Naive thymus-derived CD8-positive, alpha-beta T cell (primary cell): ENCODE results near the gene ABHD12. TPM values are rescaled to one million over a fixed set of nuclear protein-coding genes. Genes with fewer than 3 reads are reported as not detected.

Source experiments
- ATAC-seq, 2 donors: fragments of 150-1000 bp; cut with Tn5 transposase in 1 of 2; sonication (Bioruptor Pico), chemical (Tn5 transposase) in 1 of 2; 1 replicate in 1 of 2; 2 replicates in 1 of 2; pipeline ENCODE4 v1.10.0; 2021; ENCODE audit warnings: mild to moderate bottlenecking in 2 of 2, moderate library complexity in 2 of 2
- POLR2A ChIA-PET: fragments of 350-600 bp; sonication (Branson Sonifier 250); formaldehyde crosslinking; loops from one replicate; lab custom pipeline; 2021; ENCODE audit warnings: antibody characterized with exemption; lab: Charles Lee
- DNase-seq, 10 donors: peaks; one replicate each; pipeline versions ENCODE4 v3.0.0 to v3.0.0-alpha.2; 2020 to 2022
- H3K27ac Mint-ChIP-seq, 10 donors: one replicate each; pipeline ENCODE4 v1.8.0; 2020 to 2022; ENCODE audit warnings: mild to moderate bottlenecking in 10 of 10, mixed read lengths in 10 of 10, moderate library complexity in 4 of 10, inconsistent platforms in 1 of 10
- H3K27me3 Mint-ChIP-seq, 5 donors: one replicate each; pipeline ENCODE4 v1.8.0; 2021 to 2022; ENCODE audit warnings: mixed read lengths in 5 of 5
- H3K36me3 Mint-ChIP-seq, 3 donors: one replicate each; pipeline ENCODE4 v1.8.0; 2020 to 2022; ENCODE audit warnings: mixed read lengths in 3 of 3, mild to moderate bottlenecking in 2 of 3, inconsistent platforms in 1 of 3
- H3K4me1 Mint-ChIP-seq, 4 donors: one replicate each; pipeline ENCODE4 v1.8.0; 2021 to 2022; ENCODE audit warnings: mixed read lengths in 4 of 4
- H3K4me3 Mint-ChIP-seq, 10 donors: one replicate each; pipeline ENCODE4 v1.8.0; 2020 to 2022; ENCODE audit warnings: mild to moderate bottlenecking in 10 of 10, mixed read lengths in 10 of 10, moderate library complexity in 6 of 10, inconsistent platforms in 1 of 10
- H3K9me3 Mint-ChIP-seq, 9 donors: one replicate each; pipeline ENCODE4 v1.8.0; 2020 to 2022; ENCODE audit warnings: mixed read lengths in 9 of 9, mild to moderate bottlenecking in 3 of 9, inconsistent platforms in 1 of 9, moderate library complexity in 1 of 9
- polyA plus RNA-seq, 3 donors: library from polyadenylated mRNA; unstranded; fragments of 300-500 nt; fragmentation: Illumina TruSeq; gene quantifications; one replicate each; pipeline ENCODE4 v1.2.3, GENCODE V29; 2021
- total RNA-seq, 8 experiments: library from RNA in 2 of 8; stranded (reverse) in 2 of 8; gene quantifications; one replicate each; pipeline ENCODE4 v1.2.3 and lab custom pipeline; 2021 to 2026

Gene ABHD12
- total and polyA plus RNA-seq, 5 experiments from 2014 or later: 20.8 to 28.9 (median 24.6) TPM

DNA sequence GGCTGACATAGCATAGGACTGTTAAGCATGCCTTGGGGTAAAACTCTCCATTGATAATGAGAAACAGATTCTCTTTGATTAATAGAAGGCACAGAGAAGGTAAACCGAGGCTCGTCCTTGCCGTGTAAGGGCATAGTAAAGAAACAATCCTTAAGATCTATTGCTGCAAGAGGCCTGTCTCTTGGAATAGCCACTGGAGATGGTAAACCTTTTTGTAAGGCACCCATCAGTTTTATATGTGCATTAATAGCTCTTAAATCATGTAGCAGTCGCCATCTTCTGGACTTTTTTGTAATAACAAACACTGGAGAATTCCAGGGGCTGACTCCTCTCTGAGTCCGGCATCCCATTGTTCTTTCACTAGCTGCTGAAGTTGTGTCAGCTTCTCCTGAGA, 8.4 kb upstream of the ABHD12 start:
- POLR2A ChIA-PET: interaction anchor here (0.6 kb wide), 1 partner anchor 154 kb away, joined by 3 read pairs; no protein-coding TSS in a partner anchor
- peak in 4 of 10 donors; percentile 9 to 52 (median 45) for DNase-seq
- peak; percentile 53 to 64 for ATAC-seq

DNA sequence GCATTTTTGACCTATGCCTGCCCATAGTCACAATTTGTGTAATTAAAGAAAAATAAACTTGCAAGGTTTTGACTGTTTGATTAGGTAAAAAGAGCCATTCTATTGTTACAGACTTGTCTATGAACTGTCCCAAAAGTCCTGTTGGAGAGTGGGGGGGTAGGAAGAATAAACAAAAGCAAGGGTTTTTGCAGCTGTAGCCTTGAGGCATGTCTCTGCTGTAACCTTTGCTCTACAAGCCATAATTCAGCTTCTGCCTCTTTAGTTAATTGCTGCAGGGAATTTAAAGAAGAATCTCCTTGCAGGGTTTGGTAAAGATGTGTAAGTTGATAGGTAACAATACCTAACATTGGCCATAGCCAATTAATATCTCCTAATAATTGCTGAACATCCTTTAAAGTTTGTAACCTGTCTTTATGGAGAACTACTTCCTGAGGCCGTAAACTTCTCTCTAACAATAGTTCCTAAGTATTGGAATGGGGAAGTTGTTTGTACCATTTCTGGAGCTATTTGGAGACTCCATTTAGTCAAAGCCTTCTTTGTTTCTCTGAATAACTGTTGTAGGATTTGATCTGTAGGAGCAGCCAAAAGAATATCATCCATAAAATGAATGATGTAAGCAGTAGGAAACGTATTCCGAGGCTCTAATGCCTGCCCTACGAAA, 7.9 kb upstream of the ABHD12 start:
- no peak for DNase-seq
- no peak overlapping the region for H3K27ac Mint-ChIP-seq
- peaks cover under 1 to 23% (median 14%) of the 10 kb centered on the region in 9 donors for H3K9me3 Mint-ChIP-seq
- peaks cover 0 to 11% (median 6%) of the 10 kb centered on the region in 3 donors for H3K36me3 Mint-ChIP-seq
- no peaks in the 10 kb centered on the region for H3K27me3 Mint-ChIP-seq
- no peak overlapping the region for H3K4me3 Mint-ChIP-seq
- H3K4me1 Mint-ChIP-seq: no peaks in the 10 kb centered on the region
- ATAC-seq: no peak
- POLR2A ChIA-PET: no interaction called here

More for the DNA sequence above, 8.4 kb upstream of the ABHD12 start:
- H3K27ac Mint-ChIP-seq: peak overlapping the region in 1 of 10 donors; percentile 43
- H3K36me3 Mint-ChIP-seq: peaks cover 0 to 14% (median 8%) of the 10 kb centered on the region in 3 donors
- H3K4me1 Mint-ChIP-seq: no peaks in the 10 kb centered on the region
- peaks cover 3 to 29% (median 18%) of the 10 kb centered on the region in 9 donors for H3K9me3 Mint-ChIP-seq
- no peak overlapping the region for H3K4me3 Mint-ChIP-seq
- H3K27me3 Mint-ChIP-seq: no peaks in the 10 kb centered on the region

- H3K36me3 Mint-ChIP-seq: peaks cover 0 to 6% (median 4%) of the 10 kb centered on the region in 3 donors
- POLR2A ChIA-PET: no interaction called here
- H3K27me3 Mint-ChIP-seq: no peaks in the 10 kb centered on the region
- DNase-seq (no peak), ATAC-seq (no peak)
- H3K27ac Mint-ChIP-seq: no peak overlapping the region
- no peak overlapping the region for H3K4me3 Mint-ChIP-seq
- no peaks in the 10 kb centered on the region for H3K4me1 Mint-ChIP-seq
- peaks cover 0 to 17% (median 8%) of the 10 kb centered on the region in 9 donors for H3K9me3 Mint-ChIP-seq
Measured at GRCh38 chr20:25397821-25398220, 7.2 kb upstream of the ABHD12 start.

GRCh38 chr20:25397096-25397495, 6.5 kb upstream of the ABHD12 start:
- no peaks in the 10 kb centered on the region for H3K4me1 Mint-ChIP-seq
- H3K27ac Mint-ChIP-seq: no peak overlapping the region
- no peak overlapping the region for H3K4me3 Mint-ChIP-seq
- POLR2A ChIA-PET: no interaction called here
- no peak for DNase-seq
- no peak for ATAC-seq
- no peaks in the 10 kb centered on the region for H3K27me3 Mint-ChIP-seq
- peaks cover 0 to 12% (median 3%) of the 10 kb centered on the region in 9 donors for H3K9me3 Mint-ChIP-seq
- H3K36me3 Mint-ChIP-seq: no peaks in the 10 kb centered on the region

GRCh38 chr20:25394996-25395395, 4.4 kb upstream of the ABHD12 start:
- H3K36me3 Mint-ChIP-seq: no peaks in the 10 kb centered on the region
- ATAC-seq (no peak), DNase-seq (no peak)
- POLR2A ChIA-PET: interaction anchor here (0.8 kb wide), 1 partner anchor 99 kb away, joined by 3 read pairs; no protein-coding TSS in a partner anchor
- H3K4me1 Mint-ChIP-seq: peaks cover 0 to 5% (median 0%) of the 10 kb centered on the region in 4 donors
- no peaks in the 10 kb centered on the region for H3K27me3 Mint-ChIP-seq
- H3K27ac Mint-ChIP-seq: no peak overlapping the region
- H3K4me3 Mint-ChIP-seq: no peak overlapping the region
- peaks cover 0 to 2% (median 0%) of the 10 kb centered on the region in 9 donors for H3K9me3 Mint-ChIP-seq

DNA sequence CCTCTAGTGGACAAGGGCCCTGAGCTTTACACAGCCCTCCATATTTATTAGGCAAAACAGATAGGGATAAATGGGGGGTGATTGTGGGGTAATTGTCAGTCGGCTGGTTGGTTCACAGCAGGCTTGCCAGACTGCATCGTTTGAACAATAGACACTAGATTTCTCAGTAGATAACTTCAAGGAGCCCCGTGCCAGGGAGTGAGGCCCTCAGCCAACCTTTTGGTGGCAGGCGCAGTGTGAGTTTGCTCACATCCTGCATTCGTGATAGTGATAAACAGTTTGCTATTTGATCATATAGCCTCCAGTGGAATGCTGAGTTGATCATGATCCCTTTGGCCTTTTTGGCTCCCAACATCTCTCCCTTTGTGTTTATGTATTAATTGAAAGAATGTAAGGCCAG, 3.6 kb upstream of the ABHD12 start:
- no peak overlapping the region for H3K4me3 Mint-ChIP-seq
- POLR2A ChIA-PET: no interaction called here
- DNase-seq: no peak
- no peaks in the 10 kb centered on the region for H3K36me3 Mint-ChIP-seq
- H3K9me3 Mint-ChIP-seq: peaks cover 0 to 1% (median 0%) of the 10 kb centered on the region in 9 donors
- H3K27me3 Mint-ChIP-seq: no peaks in the 10 kb centered on the region
- no peak for ATAC-seq
- H3K4me1 Mint-ChIP-seq: peaks cover 3 to 9% (median 3%) of the 10 kb centered on the region in 4 donors
- peak overlapping the region in 3 of 10 donors; percentile 7 to 37 (median 22) for H3K27ac Mint-ChIP-seq

GRCh38 chr20:25389858-25390537, 637 bp downstream of the ABHD12 start:
- Mint-ChIP-seq H3K9me3 (no peaks in the 10 kb centered on the region), H3K36me3 (no peaks in the 10 kb centered on the region), H3K4me1 (peaks cover 6 to 21% (median 14%) of the 10 kb centered on the region in 4 donors), H3K27ac (peak overlapping the region; percentile 40 to 88 (median 78)), H3K27me3 (no peaks in the 10 kb centered on the region), H3K4me3 (peak overlapping the region; percentile 79 to 92 (median 87))
- ATAC-seq (peak in 1 of 2 donors; percentile 47), DNase-seq (peak in 8 of 10 donors; percentile 2 to 26 (median 20))
- POLR2A ChIA-PET: interaction anchor here (0.6 to 1.0 kb wide), 2 partner anchors 18 to 37 kb away, joined by 3 to 4 read pairs; partner anchors contain the start of gene GINS1

DNA sequence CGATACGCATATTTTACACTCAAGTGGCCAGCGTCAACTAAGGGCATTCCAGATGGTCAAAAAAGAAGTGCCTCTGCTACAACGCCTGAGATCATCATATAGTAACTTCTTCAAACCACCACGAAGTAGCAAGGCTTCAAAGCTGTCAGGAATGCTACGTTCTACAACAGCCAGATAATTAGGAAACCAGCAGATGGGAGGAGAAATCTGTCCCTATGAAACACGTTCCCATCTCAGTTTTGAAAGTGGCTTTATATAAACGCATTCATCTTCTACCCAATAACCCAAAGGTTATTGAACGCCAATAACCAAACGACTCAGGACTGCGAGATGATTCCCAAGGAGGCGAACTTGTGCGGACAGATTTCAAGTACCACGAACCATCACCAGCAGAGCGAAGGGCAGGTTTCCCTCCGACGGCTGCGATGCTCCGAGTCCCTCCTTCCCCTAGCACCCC, 1.2 kb downstream of the ABHD12 start:
- Mint-ChIP-seq H3K9me3 (no peaks in the 10 kb centered on the region), H3K27ac (peak overlapping the region; percentile 40 to 88 (median 78)), H3K36me3 (no peaks in the 10 kb centered on the region), H3K4me3 (peak overlapping the region; percentile 79 to 92 (median 87)), H3K4me1 (peaks cover 6 to 21% (median 14%) of the 10 kb centered on the region in 4 donors), H3K27me3 (no peaks in the 10 kb centered on the region)
- POLR2A ChIA-PET: no interaction called here
- ATAC-seq (no peak), DNase-seq (peak in 1 of 10 donors; percentile 21)

DNA sequence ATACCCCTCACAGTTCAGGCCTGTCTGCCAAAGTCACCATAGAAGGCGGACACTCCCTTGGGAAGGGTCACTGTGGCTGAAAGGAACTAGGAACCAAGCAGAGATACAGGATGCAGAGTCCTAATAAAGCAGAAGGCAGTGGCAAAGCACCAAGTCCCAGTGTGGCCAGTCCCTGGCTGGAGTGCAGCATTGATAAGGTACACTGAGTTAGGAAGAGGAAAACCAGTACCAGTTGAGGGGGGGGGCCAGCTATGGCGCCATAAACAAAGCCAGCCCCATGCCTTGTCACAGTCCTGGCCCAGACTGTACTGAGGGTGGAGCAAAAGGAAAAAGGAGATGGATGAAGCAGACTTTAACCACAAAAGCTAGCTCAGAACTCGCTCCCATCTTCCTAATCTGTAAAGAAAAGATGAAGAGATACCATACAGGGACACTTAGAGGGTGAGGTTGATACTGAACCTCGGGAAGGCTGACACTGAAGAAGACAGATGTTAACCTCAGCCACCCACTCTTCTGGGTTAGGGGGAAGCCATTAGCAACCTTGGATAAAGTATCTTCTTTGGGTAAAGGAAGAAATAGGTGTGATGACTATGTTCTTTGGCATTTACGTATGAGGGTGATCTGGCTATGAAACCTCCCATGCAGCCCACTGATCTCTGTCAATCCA, 7.8 kb downstream of the ABHD12 start:
- Mint-ChIP-seq H3K27ac (peak overlapping the region in 2 of 10 donors; percentile 20 to 21), H3K4me3 (no peak overlapping the region), H3K36me3 (peaks cover 0 to 12% (median 1%) of the 10 kb centered on the region in 3 donors), H3K4me1 (peaks cover 18 to 42% (median 27%) of the 10 kb centered on the region in 4 donors), H3K27me3 (no peaks in the 10 kb centered on the region), H3K9me3 (no peaks in the 10 kb centered on the region)
- DNase-seq (no peak), ATAC-seq (no peak)
- POLR2A ChIA-PET: no interaction called here

DNA sequence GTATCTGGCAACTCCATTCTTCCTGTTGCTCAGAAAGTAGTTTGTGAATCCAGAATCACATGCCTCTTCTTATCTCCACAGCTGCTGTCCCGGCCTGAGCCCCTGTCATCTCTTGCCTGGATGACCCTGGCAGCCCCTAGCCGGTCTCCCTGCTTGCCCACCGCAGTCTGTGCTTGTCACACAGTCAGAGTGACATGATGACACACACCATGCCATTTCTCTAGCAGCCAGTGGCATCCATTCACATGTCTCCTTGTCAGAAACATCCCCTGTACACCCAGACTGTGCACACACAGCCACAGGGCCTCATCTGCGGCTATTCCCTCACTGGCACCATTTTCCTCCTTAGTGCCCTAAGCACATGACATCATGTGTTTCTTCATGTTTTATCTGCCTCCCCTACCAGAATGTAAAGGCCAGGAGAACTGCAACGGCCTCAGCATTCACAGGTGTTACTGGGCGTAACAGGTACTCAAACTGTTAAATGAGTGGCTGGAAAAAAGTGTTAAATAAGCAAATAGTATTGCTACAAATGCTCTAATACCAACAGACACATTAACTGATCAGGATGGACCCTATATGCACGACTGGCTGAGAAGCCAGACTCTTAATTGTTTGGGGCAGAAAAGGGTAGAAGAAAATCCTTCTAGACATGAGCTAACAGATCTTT, 9.6 kb downstream of the ABHD12 start:
- no peak for DNase-seq
- POLR2A ChIA-PET: no interaction called here
- no peak overlapping the region for H3K4me3 Mint-ChIP-seq
- H3K9me3 Mint-ChIP-seq: no peaks in the 10 kb centered on the region
- H3K36me3 Mint-ChIP-seq: peaks cover 0 to 12% (median 1%) of the 10 kb centered on the region in 3 donors
- peak overlapping the region in 1 of 10 donors; percentile 46 for H3K27ac Mint-ChIP-seq
- peaks cover 15 to 42% (median 26%) of the 10 kb centered on the region in 4 donors for H3K4me1 Mint-ChIP-seq
- H3K27me3 Mint-ChIP-seq: no peaks in the 10 kb centered on the region
- ATAC-seq: no peak

GRCh38 chr20:25378884-25379733, 11.5 kb downstream of the ABHD12 start:
- Mint-ChIP-seq H3K27ac (peak overlapping the region in 4 of 10 donors; percentile 43 to 85 (median 66)), H3K36me3 (peaks cover 0 to 14% (median 4%) of the 10 kb centered on the region in 3 donors), H3K4me3 (no peak overlapping the region), H3K4me1 (peaks cover 15 to 42% (median 30%) of the 10 kb centered on the region in 4 donors), H3K9me3 (no peaks in the 10 kb centered on the region), H3K27me3 (no peaks in the 10 kb centered on the region)
- ATAC-seq (no peak), DNase-seq (no peak)
- POLR2A ChIA-PET: no interaction called here
